ENCODE results near the gene ZC3H8.

- TF ChIP-seq CTCF (IDR thresholded peaks at IDR 0.05): no peak
- TF ChIP-seq POLR2A (IDR thresholded peaks at IDR 0.05): no peak
Observed at GRCh38 chr2:112216167-112216566, 38.7 kb downstream of the ZC3H8 start.
